Cardiac fibroblast (primary cell): ENCODE results near the gene SHISA9.

Experiments used
- DNase-seq, 2 donors: peaks; one replicate each; pipeline versions ENCODE4 v3.0.0 to v3.0.0-alpha.2; 2010; ENCODE audit warnings: low read depth in 2 of 2
- H3K4me3 ChIP-seq, 2 donors: replicated peaks in 1 of 2; 1 replicate in 1 of 2; 2 replicates in 1 of 2; pipeline ENCODE4 v1.5.1; 2011; ENCODE audit warnings: low read depth in 2 of 2, low read length in 2 of 2, mild to moderate bottlenecking in 2 of 2, moderate library complexity in 1 of 2
- CTCF ChIP-seq: IDR thresholded peaks from one replicate; pipeline ENCODE4 v1.5.1; 2011; ENCODE audit warnings: low read depth, mild to moderate bottlenecking, low read length, inconsistent platforms

Gene SHISA9

GRCh38 chr16:12868788-12869187, 32.6 kb upstream of the SHISA9 start:
- no peak overlapping the region for H3K4me3 ChIP-seq
- DNase-seq = no peak
- TF ChIP-seq CTCF = no peak

GRCh38 chr16:12869698-12870427, 31.5 kb upstream of the SHISA9 start:
- no peak overlapping the region for H3K4me3 ChIP-seq
- DNase-seq = no peak
- no peak for TF ChIP-seq CTCF

GRCh38 chr16:12871784-12872183, 29.6 kb upstream of the SHISA9 start:
- DNase-seq = no peak
- no peak for TF ChIP-seq CTCF
- H3K4me3 ChIP-seq = no peak overlapping the region

GRCh38 chr16:12874186-12874585, 27.2 kb upstream of the SHISA9 start:
- DNase-seq = peak in 1 of 2 donors; percentile 74
- no peak overlapping the region for H3K4me3 ChIP-seq
- no peak for TF ChIP-seq CTCF

GRCh38 chr16:12876778-12877177, 24.6 kb upstream of the SHISA9 start:
- no peak for DNase-seq
- no peak for TF ChIP-seq CTCF
- no peak overlapping the region for H3K4me3 ChIP-seq

GRCh38 chr16:12878973-12879372, 22.4 kb upstream of the SHISA9 start:
- TF ChIP-seq CTCF = no peak
- no peak for DNase-seq
- H3K4me3 ChIP-seq = no peak overlapping the region

GRCh38 chr16:12879812-12880211, 21.6 kb upstream of the SHISA9 start:
- no peak for TF ChIP-seq CTCF
- H3K4me3 ChIP-seq = no peak overlapping the region
- DNase-seq = no peak
